Loucy (cell line): ENCODE results near the gene SFMBT2.

ENCODE experiments used
- H2AFZ ChIP-seq: fragments of 200-600 bp; sonication (generic); 2 replicates; pipeline ENCODE4 v1.6.0; 2016; ENCODE audit warnings: antibody characterized with exemption, mild to moderate bottlenecking, low read length, moderate library complexity
- H3F3A ChIP-seq: fragments of 200-600 bp; 2 replicates; pipeline ENCODE4 v1.6.0; 2016; ENCODE audit warnings: antibody characterized with exemption, low read depth, mild to moderate bottlenecking
- H3K27me3 ChIP-seq: fragments of 200-600 bp; sonication (generic); 2 replicates; pipeline ENCODE4 v1.6.1; 2014; ENCODE audit warnings: low read length, mild to moderate bottlenecking; ENCODE audit not compliant: insufficient read depth, poor library complexity, severe bottlenecking
- H3K36me3 ChIP-seq: fragments of 200-600 bp; sonication (generic); 2 replicates; pipeline ENCODE4 v1.6.1; 2016; ENCODE audit warnings: low read length; ENCODE audit not compliant: insufficient read depth
- H3K4me1 ChIP-seq: fragments of 200-600 bp; sonication (generic); 2 replicates; pipeline ENCODE4 v1.5.1; 2014; ENCODE audit warnings: low read length, mild to moderate bottlenecking; ENCODE audit not compliant: insufficient read depth, poor library complexity, severe bottlenecking
- H3K4me2 ChIP-seq: fragments of 200-600 bp; sonication (generic); 2 replicates; pipeline ENCODE4 v1.6.0; 2014; ENCODE audit warnings: antibody characterized with exemption, low read length, low read depth, mild to moderate bottlenecking; ENCODE audit not compliant: poor library complexity, severe bottlenecking
- H3K4me3 ChIP-seq: fragments of 200-600 bp; sonication (generic); 2 replicates; pipeline ENCODE4 v1.5.1; 2014; ENCODE audit warnings: low read length, mild to moderate bottlenecking, mixed read lengths; ENCODE audit not compliant: poor library complexity, severe bottlenecking
- H3K79me2 ChIP-seq: fragments of 200-600 bp; sonication (generic); 2 replicates; pipeline ENCODE4 v1.6.1; 2014; ENCODE audit warnings: low read length; ENCODE audit not compliant: insufficient read depth
- H3K9ac ChIP-seq: fragments of 200-600 bp; sonication (generic); 2 replicates; pipeline ENCODE4 v1.6.0; 2014; ENCODE audit warnings: mild to moderate bottlenecking, low read depth, low read length, moderate library complexity; ENCODE audit not compliant: poor library complexity, severe bottlenecking
- H3K9me2 ChIP-seq: fragments of 200-600 bp; sonication (generic); replicated peaks from 2 replicates; pipeline ENCODE4 v1.6.1; 2016; ENCODE audit warnings: low read depth, low read length, mixed read lengths
- H3K9me3 ChIP-seq: fragments of 200-600 bp; sonication (generic); 2 replicates; pipeline ENCODE4 v1.6.1; 2014; ENCODE audit warnings: mild to moderate bottlenecking, antibody characterized with exemption, low read length, low read depth; ENCODE audit not compliant: insufficient read depth
- H4K20me1 ChIP-seq: fragments of 200-600 bp; sonication (generic); 2 replicates; pipeline ENCODE4 v1.6.0; 2014; ENCODE audit warnings: antibody characterized with exemption, low read length, mild to moderate bottlenecking; ENCODE audit not compliant: insufficient read depth, poor library complexity, severe bottlenecking
- EZH2phosphoT487 ChIP-seq: fragments of 200-600 bp; IDR thresholded peaks from 2 replicates; pipeline ENCODE4 v1.6.1; 2018; ENCODE audit warnings: antibody characterized with exemption, mild to moderate bottlenecking, moderate library complexity, borderline replicate concordance
- TF ChIP-seq, protein P1 (sequence below): fragments of 200-600 bp; sonication (generic); conservative IDR thresholded peaks from 2 replicates; pipeline ENCODE4 v1.5.1; 2014; ENCODE audit warnings: mild to moderate bottlenecking, antibody characterized with exemption, low read length

SFMBT2 gene

GRCh38 chr10:7161484-7162250, 249.2 kb downstream of the SFMBT2 start:
- Histone ChIP-seq H3K27me3 (no peaks in the 10 kb centered on the region), H3K9me3 (no peaks in the 10 kb centered on the region), H3F3A (no peaks in the 10 kb centered on the region), H3K79me2 (no peaks in the 10 kb centered on the region), H3K4me1 (no peaks in the 10 kb centered on the region), H2AFZ (no peak overlapping the region), H3K9ac (no peak overlapping the region), H4K20me1 (no peaks in the 10 kb centered on the region), H3K9me2 (no peaks in the 10 kb centered on the region), H3K4me3 (no peak overlapping the region), H3K36me3 (peaks cover 52% of the 10 kb centered on the region; the same call in 1 of the 2 replicates), H3K4me2 (no peak overlapping the region)
- TF ChIP-seq EZH2phosphoT487, result no peak
- TF ChIP-seq, protein P1, sequence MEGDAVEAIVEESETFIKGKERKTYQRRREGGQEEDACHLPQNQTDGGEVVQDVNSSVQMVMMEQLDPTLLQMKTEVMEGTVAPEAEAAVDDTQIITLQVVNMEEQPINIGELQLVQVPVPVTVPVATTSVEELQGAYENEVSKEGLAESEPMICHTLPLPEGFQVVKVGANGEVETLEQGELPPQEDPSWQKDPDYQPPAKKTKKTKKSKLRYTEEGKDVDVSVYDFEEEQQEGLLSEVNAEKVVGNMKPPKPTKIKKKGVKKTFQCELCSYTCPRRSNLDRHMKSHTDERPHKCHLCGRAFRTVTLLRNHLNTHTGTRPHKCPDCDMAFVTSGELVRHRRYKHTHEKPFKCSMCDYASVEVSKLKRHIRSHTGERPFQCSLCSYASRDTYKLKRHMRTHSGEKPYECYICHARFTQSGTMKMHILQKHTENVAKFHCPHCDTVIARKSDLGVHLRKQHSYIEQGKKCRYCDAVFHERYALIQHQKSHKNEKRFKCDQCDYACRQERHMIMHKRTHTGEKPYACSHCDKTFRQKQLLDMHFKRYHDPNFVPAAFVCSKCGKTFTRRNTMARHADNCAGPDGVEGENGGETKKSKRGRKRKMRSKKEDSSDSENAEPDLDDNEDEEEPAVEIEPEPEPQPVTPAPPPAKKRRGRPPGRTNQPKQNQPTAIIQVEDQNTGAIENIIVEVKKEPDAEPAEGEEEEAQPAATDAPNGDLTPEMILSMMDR, result no peak

DNA sequence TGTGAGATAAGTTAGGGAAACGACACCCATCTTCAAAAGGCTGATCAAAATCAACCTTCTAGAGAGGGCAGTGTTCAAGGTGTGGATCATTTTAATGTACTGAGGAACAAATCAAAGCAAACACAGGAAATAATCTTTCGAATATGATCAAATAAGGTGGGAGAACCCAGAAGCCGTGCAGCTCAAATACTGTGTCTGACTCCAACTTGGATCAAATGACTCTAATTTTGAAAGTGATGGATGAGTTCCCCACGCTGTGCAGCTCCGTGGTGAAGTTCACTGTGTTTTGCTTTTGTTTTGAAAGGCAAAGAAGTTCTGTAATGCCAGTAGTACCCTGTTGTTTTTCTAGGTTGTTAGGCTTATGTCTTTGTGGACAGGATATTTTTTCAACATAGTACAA, 250.9 kb downstream of the SFMBT2 start:
- peaks cover 52% of the 10 kb centered on the region; the same call in 1 of the 2 replicates for H3K36me3 ChIP-seq
- H3K4me3 ChIP-seq, result no peak overlapping the region
- no peak overlapping the region for H3K4me2 ChIP-seq
- no peaks in the 10 kb centered on the region for H3K4me1 ChIP-seq
- no peaks in the 10 kb centered on the region for H3K79me2 ChIP-seq
- H3K9me3 ChIP-seq, result no peaks in the 10 kb centered on the region
- H3F3A ChIP-seq, result no peaks in the 10 kb centered on the region
- H2AFZ ChIP-seq, result no peak overlapping the region
- TF ChIP-seq, protein P1, result no peak
- TF ChIP-seq EZH2phosphoT487, result no peak
- H3K9ac ChIP-seq, result no peak overlapping the region
- no peaks in the 10 kb centered on the region for H3K9me2 ChIP-seq
- H4K20me1 ChIP-seq, result no peaks in the 10 kb centered on the region
- no peaks in the 10 kb centered on the region for H3K27me3 ChIP-seq

DNA sequence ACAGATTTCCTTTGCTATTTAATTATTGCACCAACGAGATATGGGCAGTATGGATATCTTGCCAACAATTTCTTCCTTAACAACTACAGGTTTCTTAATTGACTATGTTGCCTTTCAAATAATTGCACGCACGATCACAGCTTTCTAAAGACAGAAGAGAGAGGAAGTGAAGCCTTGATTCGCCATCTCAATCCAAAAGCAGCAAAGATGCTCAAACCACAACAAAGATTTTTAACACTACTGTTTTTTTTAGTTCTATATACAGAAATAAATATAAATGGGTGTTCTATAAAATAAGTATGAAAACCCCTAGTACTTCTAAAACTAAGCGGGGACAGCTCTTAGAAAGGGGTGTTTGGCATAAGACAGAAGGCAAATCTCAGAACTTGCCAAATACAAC, 251.3 kb downstream of the SFMBT2 start:
- Histone ChIP-seq H3K36me3 (peaks cover 52% of the 10 kb centered on the region; the same call in 1 of the 2 replicates), H3F3A (no peaks in the 10 kb centered on the region), H2AFZ (no peak overlapping the region), H3K9me3 (no peaks in the 10 kb centered on the region), H3K9ac (no peak overlapping the region), H3K9me2 (no peaks in the 10 kb centered on the region), H3K79me2 (no peaks in the 10 kb centered on the region), H4K20me1 (no peaks in the 10 kb centered on the region), H3K4me1 (no peaks in the 10 kb centered on the region), H3K4me2 (no peak overlapping the region), H3K27me3 (no peaks in the 10 kb centered on the region), H3K4me3 (no peak overlapping the region)
- TF ChIP-seq EZH2phosphoT487, result no peak
- TF ChIP-seq, protein P1, result no peak
